ENCODE results near the gene HEATR5B. TPM values are rescaled to one million over a fixed set of nuclear protein-coding genes. Genes with fewer than 3 reads are reported as not detected.

HEATR5B gene
- total and polyA plus RNA-seq, 2 of the 8 experiments (the other 6 are each of a cell fraction or from before 2014, with no cell fraction given), result 7.0 to 12.6 TPM

DNA sequence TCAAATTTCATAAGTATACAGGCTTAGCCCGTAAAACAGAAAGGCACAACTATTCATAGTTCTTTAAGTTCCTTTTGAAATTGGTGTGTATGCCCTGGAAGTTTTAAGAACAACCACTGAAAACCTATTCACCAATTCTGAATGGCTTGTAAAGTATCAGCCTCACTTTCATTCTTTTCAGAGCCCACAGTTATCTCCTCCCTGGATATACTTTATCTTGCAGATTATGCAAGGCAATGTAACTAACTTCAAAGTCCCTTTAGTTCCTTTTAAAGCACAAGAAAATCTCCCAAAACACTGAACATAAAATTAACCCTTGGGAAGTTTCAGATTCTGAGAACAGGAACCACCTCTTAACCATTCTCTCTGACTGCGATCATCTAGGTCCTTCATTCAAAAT lies 119.0 kb downstream of the HEATR5B start:
- Histone ChIP-seq H3K23me2 (ENCODE audit: low read depth, low read length) (peaks cover 11% of the 10 kb centered on the region), H2BK12ac (ENCODE audit: low read depth, low read length) (no peak overlapping the region; the same call in 1 of the 2 replicates), H3K18ac (ENCODE audit: extremely low read depth, low read length) (no peak overlapping the region), H2BK15ac (ENCODE audit: low read length) (no peak overlapping the region), H2BK5ac (ENCODE audit: low read depth, low read length) (peak overlapping the region; percentile 95; the same call in 1 of the 2 replicates), H2AFZ (ENCODE audit: low read length) (no peak overlapping the region), H3K79me2 (ENCODE audit: control insufficient read depth in 1 of 2, insufficient read depth in 2 of 2, low read length in 2 of 2) (peaks cover 0 to 45% of the 10 kb centered on the region in 2 experiments; a peak in 3 of 4 replicates), H4K5ac (ENCODE audit: insufficient read length, low read depth, low read length) (no peak overlapping the region), H3K14ac (ENCODE audit: insufficient read length) (no peak overlapping the region), H4K20me1 (replicated peaks in 1 of 2; ENCODE audit: control insufficient read depth in 1 of 2, insufficient read depth in 2 of 2, low read length in 2 of 2) (no peaks in the 10 kb centered on the region), H3K9ac (replicated peaks in 1 of 4; ENCODE audit: extremely low read depth in 1 of 4, low read depth in 3 of 4, low read length in 3 of 4) (no peak overlapping the region; a peak in 2 of 7 replicates), H3K4me2 (ENCODE audit: insufficient read depth in 1 of 2, low read depth in 2 of 2, low read length in 2 of 2) (peak overlapping the region; percentile 82 to 86), H3K27me3 (replicated peaks in 1 of 4; ENCODE audit: control insufficient read depth in 3 of 4, extremely low read depth in 1 of 4, insufficient read depth in 3 of 4, low read length in 3 of 4) (no peaks in the 10 kb centered on the region), H3K27ac (ENCODE audit: low read depth, low read length) (no peak overlapping the region), H3K9me3 (ENCODE audit: insufficient read depth in 2 of 2, low read depth in 1 of 2, low read length in 1 of 2) (no peaks in the 10 kb centered on the region), H3K23ac (ENCODE audit: insufficient read length) (no peak overlapping the region), H3K4me1 (replicated peaks in 1 of 4; ENCODE audit: control insufficient read depth in 3 of 4, insufficient read depth in 4 of 4, low read length in 3 of 4) (peaks cover 7 to 19% (median 15%) of the 10 kb centered on the region in 4 experiments), H2BK20ac (ENCODE audit: low read length) (no peak overlapping the region), H2AK5ac (ENCODE audit: low read depth, low read length) (no peak overlapping the region), H3K56ac (replicated peaks; ENCODE audit: insufficient read length, low read depth, low read length) (no peak overlapping the region), H4K8ac (ENCODE audit: extremely low read depth, insufficient read depth, low read length) (no peak overlapping the region), H3K36me3 (ENCODE audit: control insufficient read depth in 2 of 4, insufficient read depth in 4 of 4, low read length in 3 of 4) (no peaks in the 10 kb centered on the region; a peak in 1 of 8 replicates), H3K79me1 (ENCODE audit: low read depth, low read length) (no peaks in the 10 kb centered on the region), H3K4me3 (ENCODE audit: extremely low read depth in 1 of 4, insufficient read depth in 2 of 4, low read depth in 3 of 4, low read length in 4 of 4) (peak overlapping the region; percentile 89 to 95 (median 92)), H3K4ac (replicated peaks; ENCODE audit: insufficient read length, low read depth, low read length) (no peak overlapping the region), H2BK120ac (replicated peaks; ENCODE audit: low read depth, low read length) (no peak overlapping the region), H4K91ac (replicated peaks; ENCODE audit: insufficient read length, low read length) (no peak overlapping the region)
- FAIRE-seq, result no peak
- CTCF ChIA-PET (ENCODE audit: partially characterized antibody), result no interaction called here
- 23% methylated on average over 2 of the region's 2 CpGs; no CpG with 5 or more reads in 1 of the 2 experiments for WGBS, 2 experiments (ENCODE audit: extremely low coverage in 1 of 2, insufficient coverage in 1 of 2, insufficient read length in 1 of 2, insufficient replicate concordance in 2 of 2, low coverage in 1 of 2, low lambda C conversion rate in 2 of 2, missing lambda C conversion rate in 1 of 2)
- TF ChIP-seq EGR1 (IDR thresholded peaks at IDR 0.05; ENCODE audit: borderline replicate concordance, low read depth, low read length) (no peak), CBX5 (IDR thresholded peaks at IDR 0.05; ENCODE audit: low read depth, low read length) (no peak), JUN (IDR thresholded peaks at IDR 0.05; ENCODE audit: low read depth, low read length) (no peak), POLR2A (IDR thresholded peaks at IDR 0.05; ENCODE audit: control extremely low read depth in 1 of 2, low read depth in 2 of 2, low read length in 2 of 2) (no peak), RXRA (IDR thresholded peaks at IDR 0.05; ENCODE audit: insufficient read depth, low read depth, low read length) (no peak), CTBP2 (IDR thresholded peaks at IDR 0.05; ENCODE audit: borderline replicate concordance, insufficient read depth, insufficient read length, low read length) (no peak), SAP30 (IDR thresholded peaks at IDR 0.05; ENCODE audit: insufficient read depth, insufficient replicate concordance, low read length) (no peak), EZH2 (IDR thresholded peaks at IDR 0.05; ENCODE audit: low read depth, low read length, severe bottlenecking) (no peak), YY1 (IDR thresholded peaks at IDR 0.05; ENCODE audit: low read depth, low read length) (no peak), POLR2AphosphoS5 (IDR thresholded peaks at IDR 0.05; ENCODE audit: low read depth, low read length) (no peak)
- TF ChIP-seq, protein P1, sequence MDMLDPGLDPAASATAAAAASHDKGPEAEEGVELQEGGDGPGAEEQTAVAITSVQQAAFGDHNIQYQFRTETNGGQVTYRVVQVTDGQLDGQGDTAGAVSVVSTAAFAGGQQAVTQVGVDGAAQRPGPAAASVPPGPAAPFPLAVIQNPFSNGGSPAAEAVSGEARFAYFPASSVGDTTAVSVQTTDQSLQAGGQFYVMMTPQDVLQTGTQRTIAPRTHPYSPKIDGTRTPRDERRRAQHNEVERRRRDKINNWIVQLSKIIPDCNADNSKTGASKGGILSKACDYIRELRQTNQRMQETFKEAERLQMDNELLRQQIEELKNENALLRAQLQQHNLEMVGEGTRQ (IDR thresholded peaks at IDR 0.05; ENCODE audit: low read length), result no peak
- POLR2A ChIA-PET (ENCODE audit: partially characterized antibody), result no interaction called here
- no peak for DNase-seq (ENCODE audit: low read depth in 1 of 2, low spot score in 2 of 2)

Data from H1 (cell line).